Left kidney (tissue), 8 donors: ENCODE measurements around the gene FXYD5. TPM values are rescaled to one million over a fixed set of nuclear protein-coding genes. Genes with fewer than 3 reads are reported as not detected.

Source experiments
- DNase-seq: peaks from one replicate; pipeline ENCODE4 v3.0.0-alpha.2; 2013
- long read RNA-seq, 8 donors: transcript quantifications; one replicate each; lab custom pipeline, GENCODE V29; 2026
- polyA plus RNA-seq: library from polyadenylated mRNA; unstranded; fragments of 120-200 nt; gene quantifications from one replicate; pipeline ENCODE4 v1.2.1, GENCODE V29; 2013; ENCODE audit not compliant: insufficient read length

Gene FXYD5
- 15.0 TPM for polyA plus RNA-seq
- long read RNA-seq, donor 1, transcript FXYD5-204 (9 exons, 872 nt): major isoform, 7 of 14 reads
- long read RNA-seq, donor 1, partial matches to known transcripts: 0 of 14 reads
- long read RNA-seq, donor 1, other reads (novel, unspliced or antisense): 0 of 14 reads
- long read RNA-seq, donor 2, partial matches to known transcripts: 0 of 8 reads
- long read RNA-seq, donor 2, other reads (novel, unspliced or antisense): 0 of 8 reads
- long read RNA-seq, donor 3, partial matches to known transcripts: 0 of 2 reads
- long read RNA-seq, donor 3, other reads (novel, unspliced or antisense): 0 of 2 reads
- long read RNA-seq, donor 4: 0 reads
- long read RNA-seq, donor 5, transcript FXYD5-204 (9 exons, 872 nt): major isoform, 10 of 12 reads
- long read RNA-seq, donor 5, partial matches to known transcripts: 0 of 12 reads
- long read RNA-seq, donor 5, other reads (novel, unspliced or antisense): 0 of 12 reads
- long read RNA-seq, donor 6, partial matches to known transcripts: 5 of 8 reads
- long read RNA-seq, donor 6, other reads (novel, unspliced or antisense): 0 of 8 reads
- long read RNA-seq, donor 7, transcript FXYD5-204 (9 exons, 872 nt): major isoform, 6 of 14 reads
- long read RNA-seq, donor 7, partial matches to known transcripts: 5 of 14 reads
- long read RNA-seq, donor 7, other reads (novel, unspliced or antisense): 0 of 14 reads
- long read RNA-seq, donor 8, partial matches to known transcripts: 0 of 3 reads
- long read RNA-seq, donor 8, other reads (novel, unspliced or antisense): 0 of 3 reads

GRCh38 chr19:35154525-35155406 lies at the start of gene FXYD5:
TSS of gene FXYD5 (plus strand) at chr19:35154735. CDS start at chr19:35155551, 816 bp downstream.
- no peak for DNase-seq

- DNase-seq: no peak
Observed at GRCh38 chr19:35105047-35105410, 49.5 kb upstream of the FXYD5 start.

- DNase-seq: no peak
Observed at GRCh38 chr19:35105411-35106290, 48.9 kb upstream of the FXYD5 start.

GRCh38 chr19:35106291-35106583 lies 48.3 kb upstream of the FXYD5 start:
- no peak for DNase-seq

- no peak for DNase-seq
Observed at GRCh38 chr19:35106898-35107541, 47.5 kb upstream of the FXYD5 start.

- DNase-seq: no peak
Observed at GRCh38 chr19:35107545-35107944, 47.0 kb upstream of the FXYD5 start.

GRCh38 chr19:35108730-35109129 lies 45.8 kb upstream of the FXYD5 start:
- DNase-seq: no peak

GRCh38 chr19:35109395-35110112 lies 45.0 kb upstream of the FXYD5 start:
- DNase-seq: no peak

- no peak for DNase-seq
Observed at GRCh38 chr19:35110974-35111373, 43.6 kb upstream of the FXYD5 start.

- no peak for DNase-seq
Observed at GRCh38 chr19:35112995-35113688, 41.4 kb upstream of the FXYD5 start.

- peak; percentile 82 for DNase-seq
Observed at GRCh38 chr19:35114353-35115176, 40.0 kb upstream of the FXYD5 start.

- DNase-seq: no peak
Observed at GRCh38 chr19:35115177-35115951, 39.2 kb upstream of the FXYD5 start, which contains the start of gene FXYD3. TSS of gene FXYD3 (plus strand) at chr19:35115823. CDS start at chr19:35119377, 3,554 bp downstream.

- no peak for DNase-seq
Observed at GRCh38 chr19:35116072-35116801, 38.3 kb upstream of the FXYD5 start.

GRCh38 chr19:35117116-35117515 lies 37.4 kb upstream of the FXYD5 start:
- no peak for DNase-seq

- DNase-seq: no peak
Observed at GRCh38 chr19:35117799-35118198, 36.7 kb upstream of the FXYD5 start.

- DNase-seq: no peak
Observed at GRCh38 chr19:35118268-35119020, 36.1 kb upstream of the FXYD5 start.
